GM18868 (cell line): ENCODE measurements around the gene AKAP6.
"Not testable (repeated sequence)": the region's sequence is repeated elsewhere in the genome, so short reads cannot be mapped to it uniquely, and the experiment has no call there.

Source experiments
- ATAC-seq: cut with Tn5 transposase; IDR thresholded peaks from one replicate; pipeline ENCODE4 v1.9.1; 2021; ENCODE audit warnings: mild to moderate bottlenecking, moderate library complexity; ENCODE audit not compliant: unreplicated experiment

AKAP6 gene

DNA sequence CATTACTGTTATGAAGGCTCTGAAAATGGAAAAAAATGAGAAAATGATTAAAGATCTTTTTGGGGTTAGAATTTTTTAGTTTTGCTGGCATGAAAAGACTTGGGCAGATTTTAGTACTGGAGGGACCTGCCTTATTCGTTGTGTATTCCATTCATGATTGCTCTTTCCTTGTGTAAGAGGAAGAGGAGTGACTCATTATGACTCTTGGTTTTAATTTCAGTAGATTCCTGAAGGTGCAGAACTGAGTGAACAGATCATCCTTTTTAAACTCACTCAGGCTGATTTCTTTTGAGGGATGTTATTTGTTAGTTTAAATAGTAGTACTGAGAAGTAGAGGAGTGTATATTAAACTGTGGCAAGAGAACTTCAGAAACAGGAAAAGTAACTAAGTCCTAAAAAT lies 41.6 kb downstream of the AKAP6 start:
- ATAC-seq: no peak

DNA sequence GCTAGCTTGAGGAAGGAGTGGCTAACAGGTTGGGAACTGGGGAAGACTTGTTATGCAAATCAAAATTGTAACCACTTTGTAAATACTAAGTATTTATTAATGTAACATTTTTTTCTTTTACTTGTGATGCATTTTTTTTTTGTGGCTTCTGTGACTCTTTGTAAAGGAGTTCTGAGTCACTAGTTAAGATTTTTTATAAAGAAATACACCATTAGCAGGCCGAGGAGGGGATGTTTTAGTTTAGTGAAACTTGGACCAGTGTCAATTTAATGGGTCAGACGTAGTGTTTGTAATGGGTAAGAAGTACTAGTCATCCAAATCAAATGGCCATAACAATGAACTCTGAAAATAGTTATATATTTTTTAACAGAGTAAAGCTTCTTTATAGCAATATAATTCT lies 43.1 kb downstream of the AKAP6 start:
- ATAC-seq: no peak

DNA sequence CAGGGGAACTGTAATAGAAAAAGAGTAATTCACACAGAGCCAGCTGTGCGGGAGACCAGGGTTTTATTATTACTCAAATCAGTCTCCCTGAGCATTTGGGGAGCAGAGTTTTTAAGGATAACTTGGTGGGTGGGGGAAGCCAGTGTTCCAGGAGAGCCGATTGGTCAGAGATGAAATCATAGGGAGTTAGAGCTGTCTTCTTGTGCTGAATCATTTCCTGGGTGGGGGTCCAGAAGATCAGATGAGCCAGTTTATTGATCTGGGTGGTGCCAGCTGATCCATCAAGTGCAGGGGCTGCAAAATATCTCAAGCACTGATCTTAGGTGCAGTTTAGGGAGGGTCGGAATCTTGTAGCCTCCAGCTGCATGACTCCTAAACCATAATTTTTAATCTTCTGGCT lies 44.1 kb downstream of the AKAP6 start:
- not testable (repeated sequence) for ATAC-seq

DNA sequence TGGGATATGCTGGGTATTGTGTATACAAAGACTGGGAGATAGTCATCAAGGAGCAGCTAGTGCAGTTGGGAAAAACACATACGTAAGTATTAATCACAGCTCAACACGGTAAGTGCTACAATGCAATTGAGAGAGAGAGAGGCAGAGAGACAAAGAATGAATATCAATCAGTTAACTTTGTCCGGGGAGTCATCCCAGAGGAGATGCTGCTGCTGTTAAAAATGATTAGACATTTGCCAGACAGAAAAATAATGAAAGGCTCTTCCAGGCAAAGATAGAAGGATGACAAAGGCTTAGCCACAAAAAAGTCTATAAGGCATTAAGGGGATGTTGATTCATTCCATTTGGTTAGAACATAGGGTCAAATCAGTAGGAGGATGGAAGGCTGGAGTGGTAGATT lies 45.1 kb downstream of the AKAP6 start:
- ATAC-seq: no peak

DNA sequence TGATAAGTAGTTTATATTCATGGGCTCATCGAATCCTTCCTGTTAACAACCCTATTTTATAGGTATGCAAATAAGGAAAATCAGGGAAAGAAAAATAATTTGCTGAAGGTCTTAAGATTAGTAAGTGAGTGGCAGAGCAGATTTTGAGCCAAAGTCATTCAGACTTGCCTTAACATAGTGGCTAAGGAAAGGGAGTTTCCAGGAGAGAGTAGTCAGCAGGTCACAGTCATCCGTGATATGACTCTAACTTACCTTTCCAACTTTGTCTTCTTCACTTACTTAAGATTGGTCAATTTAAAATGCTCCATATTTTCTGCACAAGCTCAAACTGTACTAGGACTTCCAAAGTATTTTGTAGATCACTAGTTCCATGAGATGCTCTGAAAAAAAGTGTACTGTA lies 46.6 kb downstream of the AKAP6 start:
- ATAC-seq: peak; percentile 73

DNA sequence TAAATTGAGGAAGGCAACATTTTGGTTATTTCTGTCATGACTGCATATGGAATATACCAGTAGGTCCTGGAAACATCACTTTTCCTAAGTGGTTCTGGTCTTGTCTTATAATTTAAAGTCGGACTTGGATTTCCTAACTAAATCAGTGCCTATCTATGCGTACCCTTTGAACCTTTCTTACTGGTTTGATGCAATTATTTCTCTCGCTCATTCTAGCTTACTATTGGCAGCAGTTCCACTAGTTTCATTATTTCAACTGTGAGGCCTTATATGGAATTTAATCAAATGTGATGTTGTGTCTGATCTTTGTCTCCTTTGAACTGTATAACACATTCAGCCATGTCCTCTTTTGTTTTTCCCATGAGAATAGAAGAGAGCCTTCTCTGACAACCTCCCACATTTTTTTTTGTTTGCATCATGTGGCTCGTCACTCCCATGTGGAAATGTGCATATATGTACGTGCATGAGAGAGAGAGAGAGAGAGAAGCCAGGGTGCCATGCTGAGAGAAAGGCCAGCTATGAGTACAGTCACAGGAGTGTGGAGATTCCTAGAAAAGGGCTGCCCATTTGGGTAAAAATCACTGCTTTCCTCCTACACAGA lies 48.0 kb downstream of the AKAP6 start:
- no peak for ATAC-seq

DNA sequence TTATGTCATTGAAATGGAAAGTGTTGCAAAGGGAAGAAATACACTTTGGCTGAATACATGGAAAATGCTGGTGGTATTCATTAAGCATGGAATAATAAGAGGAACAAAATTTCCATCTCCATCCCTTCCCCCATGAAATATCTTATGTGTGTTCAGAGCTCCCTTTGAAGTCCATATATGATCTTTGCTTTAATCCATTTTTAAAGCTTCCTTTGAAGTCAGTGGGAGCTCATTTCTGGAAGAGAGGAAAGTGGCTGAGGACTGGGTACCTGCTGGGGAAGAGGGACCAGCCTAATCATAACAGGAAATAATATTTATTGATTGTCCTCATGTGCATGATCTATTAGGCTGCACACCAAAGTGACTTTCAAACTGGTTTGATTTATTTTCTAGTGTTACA lies 49.2 kb downstream of the AKAP6 start:
- ATAC-seq: no peak

DNA sequence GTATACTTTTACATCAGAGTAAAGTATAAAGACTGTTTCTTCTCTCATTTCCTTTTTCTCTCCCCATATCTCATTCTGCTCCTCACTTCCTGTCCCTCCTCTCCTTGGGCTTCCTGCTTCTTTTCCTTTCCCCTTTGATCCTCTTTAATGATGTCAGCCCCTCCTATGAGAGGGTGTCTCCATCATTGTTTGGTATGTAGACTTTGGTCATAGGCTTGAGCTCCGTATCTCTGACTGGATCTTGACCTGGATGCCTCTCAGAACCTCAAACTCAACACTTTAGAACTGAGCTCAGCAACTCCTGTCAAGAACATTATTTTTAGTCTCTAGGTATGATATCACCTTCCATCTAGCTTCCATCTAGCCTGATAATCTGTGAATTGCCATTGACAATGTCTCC lies 50.3 kb downstream of the AKAP6 start:
- no peak for ATAC-seq

DNA sequence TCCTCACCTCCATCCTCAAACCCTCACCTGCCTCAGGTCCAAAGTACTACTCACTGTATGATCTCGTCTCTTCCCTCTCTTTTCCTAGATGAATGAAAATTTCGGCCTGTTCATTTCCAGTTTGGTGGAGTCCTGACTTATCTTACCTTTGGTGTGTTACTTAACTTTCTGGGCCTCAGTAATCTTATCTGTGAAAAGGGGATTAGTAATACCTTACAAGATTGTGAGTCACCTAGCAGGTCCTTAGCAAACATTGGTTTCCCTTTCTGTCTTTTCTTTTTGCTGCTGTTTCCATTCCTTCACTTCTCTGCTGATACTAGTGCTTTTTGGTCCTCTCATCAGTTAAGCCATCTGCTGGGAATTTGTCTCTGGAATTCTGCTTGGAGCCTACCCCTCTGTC lies 52.8 kb downstream of the AKAP6 start:
- no peak for ATAC-seq

DNA sequence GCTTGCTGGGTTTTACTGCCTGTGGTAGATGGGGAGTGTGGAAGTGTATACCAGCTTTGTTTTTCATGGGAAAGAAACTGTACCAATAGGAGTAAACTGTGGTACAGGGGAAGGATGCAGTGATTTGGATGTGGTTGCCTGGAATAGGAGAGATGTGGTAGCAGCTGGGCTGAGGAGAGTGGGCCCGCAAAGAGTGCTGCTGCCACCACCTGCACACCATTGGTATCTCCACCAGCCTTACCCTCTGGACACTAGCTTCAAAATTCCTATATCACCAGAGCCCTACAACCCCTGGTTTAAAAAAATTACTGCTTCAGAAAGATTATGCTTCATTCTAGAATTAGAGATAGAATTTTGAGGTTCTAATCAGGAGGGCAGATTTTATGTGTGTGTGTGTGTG lies 53.6 kb downstream of the AKAP6 start:
- ATAC-seq: no peak

DNA sequence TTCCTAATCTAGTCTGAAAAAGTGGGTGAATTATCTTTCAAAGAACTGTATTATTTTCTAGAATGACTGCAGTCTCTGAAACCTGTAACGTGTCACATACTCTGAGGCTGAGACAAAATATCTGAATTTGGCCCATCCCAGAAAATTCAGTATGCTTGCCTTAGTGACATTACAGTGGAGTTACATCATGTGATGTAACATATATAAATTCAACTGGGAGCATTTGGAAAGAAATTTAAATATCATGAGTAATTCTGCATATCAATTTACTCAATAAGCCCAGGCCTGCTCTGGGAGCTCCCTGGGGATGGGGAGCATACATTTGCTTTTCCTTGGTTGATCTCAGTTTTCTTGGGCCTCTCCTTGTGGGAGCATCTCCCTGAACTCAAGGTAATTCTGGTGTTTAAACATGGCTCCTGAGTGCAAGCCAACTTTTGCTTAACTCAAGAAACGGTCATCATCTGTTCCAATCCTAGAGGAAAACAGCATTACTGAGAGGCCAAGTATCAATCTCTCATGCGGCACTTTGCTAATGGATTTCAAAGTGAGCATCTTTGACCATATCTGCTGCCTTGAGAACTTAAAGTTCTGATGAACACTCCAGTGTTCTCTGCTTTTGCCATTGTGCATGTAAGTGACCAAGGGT lies 54.4 kb downstream of the AKAP6 start:
- ATAC-seq: no peak

DNA sequence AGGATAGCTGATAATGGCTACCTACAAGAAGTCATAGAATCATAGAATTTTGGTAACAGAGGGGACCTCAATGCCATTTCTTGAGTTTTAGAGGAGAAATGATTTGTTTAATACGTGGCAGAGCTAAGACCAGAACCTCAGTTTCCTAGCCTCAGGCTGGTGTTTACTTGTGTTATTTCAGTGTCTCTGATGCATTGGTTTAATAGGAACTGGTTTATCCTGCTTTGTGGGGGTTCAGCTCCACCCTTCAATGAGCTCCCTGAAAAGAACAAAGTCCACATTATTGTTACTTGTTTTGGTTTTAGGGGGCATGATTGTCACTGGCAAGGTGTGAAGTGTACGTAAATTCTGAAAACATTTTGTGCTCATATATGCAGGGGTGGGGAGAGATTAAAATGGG lies 55.4 kb downstream of the AKAP6 start:
- no peak for ATAC-seq

DNA sequence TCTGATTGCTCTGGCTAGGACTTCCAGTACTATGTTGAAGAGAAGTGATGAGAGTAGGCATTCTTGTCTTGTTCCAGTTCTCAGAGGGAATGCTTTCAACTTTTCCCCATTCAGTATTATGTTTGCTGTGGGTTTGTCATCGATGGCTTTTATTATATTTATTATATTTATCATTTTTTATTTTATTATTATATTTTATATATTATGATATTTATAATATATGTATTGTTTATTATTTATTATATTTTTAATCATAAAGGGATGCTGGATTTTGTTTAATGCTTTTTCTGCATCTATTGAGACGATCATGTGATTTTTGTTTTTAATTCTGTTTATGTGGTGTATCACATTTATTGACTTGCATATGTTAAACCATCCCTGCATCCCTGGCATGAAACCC lies 58.2 kb downstream of the AKAP6 start:
- ATAC-seq: not testable (repeated sequence)

DNA sequence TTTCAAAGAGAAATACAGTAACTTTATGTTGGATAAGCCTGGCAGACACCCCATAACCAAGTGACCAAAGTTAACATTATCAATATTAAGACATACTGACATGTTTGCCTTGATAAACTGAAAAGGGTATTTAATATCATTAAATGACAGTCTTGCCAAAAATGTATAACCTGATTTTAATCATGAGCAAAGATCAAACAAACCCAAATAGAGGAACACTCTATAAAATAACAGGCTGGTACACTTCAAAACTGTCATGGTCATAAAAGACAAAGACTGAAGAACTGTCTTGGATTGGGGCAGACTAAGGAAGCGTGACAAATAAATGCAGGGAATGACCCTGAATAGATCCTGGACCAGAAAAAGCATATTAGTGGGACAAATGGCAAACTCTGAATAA lies 64.0 kb downstream of the AKAP6 start:
- ATAC-seq: no peak

DNA sequence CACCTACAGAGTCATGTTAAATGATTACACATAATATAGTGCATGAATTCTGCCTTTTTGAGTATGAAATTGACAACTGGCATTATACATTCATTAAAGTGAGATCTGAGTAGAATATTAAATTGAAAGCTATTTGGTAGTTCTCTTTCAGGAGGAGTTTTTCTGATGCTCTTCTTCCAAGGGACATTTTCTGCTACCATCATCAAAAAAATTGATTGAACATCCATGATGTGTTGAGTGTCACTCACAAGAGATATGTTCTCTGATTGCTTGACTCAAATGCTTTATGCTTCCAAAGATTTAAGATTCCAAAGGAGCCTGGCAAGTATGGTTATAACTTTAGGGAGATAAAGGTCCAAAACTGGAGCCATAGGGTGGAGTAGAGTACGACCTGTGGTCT lies 64.9 kb downstream of the AKAP6 start:
- no peak for ATAC-seq

DNA sequence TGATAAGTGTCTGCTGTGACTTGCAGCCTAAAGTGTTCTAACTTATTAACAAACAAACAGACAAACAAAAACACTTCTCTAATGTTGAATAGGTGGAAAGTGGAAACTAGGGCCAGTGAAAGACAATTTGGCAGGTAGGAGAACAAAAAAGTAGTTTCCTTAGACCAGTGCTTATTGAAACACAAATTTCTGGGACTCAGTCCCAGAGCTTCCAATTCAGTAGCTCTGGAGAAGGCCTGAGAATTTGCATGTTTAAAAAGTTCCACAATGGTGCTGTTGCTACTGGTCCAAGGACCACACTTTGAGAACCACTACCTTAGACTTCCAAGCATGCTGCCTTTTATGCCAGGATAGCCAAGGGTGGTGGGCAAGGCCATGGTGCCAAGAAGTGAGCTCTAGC lies 67.8 kb downstream of the AKAP6 start:
- ATAC-seq: no peak

DNA sequence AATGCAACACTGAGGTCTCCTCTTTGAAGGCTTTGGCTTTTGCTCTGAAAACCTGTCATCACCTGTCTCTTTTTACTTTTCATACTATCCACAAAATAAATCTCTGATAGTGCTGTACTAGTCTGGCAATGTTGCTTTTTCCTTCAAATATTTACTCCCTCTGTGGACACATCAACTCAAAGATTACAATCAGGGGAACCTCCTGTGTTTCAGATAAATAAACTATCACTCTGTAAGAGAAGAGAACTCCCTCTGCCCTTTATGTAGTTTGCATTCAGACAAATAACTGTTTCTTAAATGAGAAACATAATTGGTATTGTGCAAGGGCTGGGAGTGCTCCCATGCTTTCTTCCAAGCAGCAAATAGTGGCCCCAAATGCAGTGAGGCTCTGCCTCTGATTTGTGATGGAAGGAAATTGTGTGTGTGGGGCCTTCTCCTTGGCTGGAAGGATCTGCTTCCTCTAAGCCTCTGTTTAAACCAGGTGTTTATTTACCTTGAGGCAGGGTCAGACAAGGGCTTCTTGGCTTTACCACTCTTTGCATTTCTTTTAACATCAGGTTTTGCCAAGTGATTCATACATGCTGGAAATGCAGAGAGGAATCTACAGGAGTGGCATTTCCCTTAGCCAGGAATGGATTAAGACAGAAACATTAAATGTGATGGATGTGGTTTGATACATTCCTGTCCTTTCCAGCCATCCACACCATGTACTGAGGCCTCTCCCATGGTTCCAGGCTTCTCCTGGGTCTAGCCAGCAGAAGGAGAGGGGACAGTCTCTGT lies 69.0 kb downstream of the AKAP6 start:
- ATAC-seq: no peak

DNA sequence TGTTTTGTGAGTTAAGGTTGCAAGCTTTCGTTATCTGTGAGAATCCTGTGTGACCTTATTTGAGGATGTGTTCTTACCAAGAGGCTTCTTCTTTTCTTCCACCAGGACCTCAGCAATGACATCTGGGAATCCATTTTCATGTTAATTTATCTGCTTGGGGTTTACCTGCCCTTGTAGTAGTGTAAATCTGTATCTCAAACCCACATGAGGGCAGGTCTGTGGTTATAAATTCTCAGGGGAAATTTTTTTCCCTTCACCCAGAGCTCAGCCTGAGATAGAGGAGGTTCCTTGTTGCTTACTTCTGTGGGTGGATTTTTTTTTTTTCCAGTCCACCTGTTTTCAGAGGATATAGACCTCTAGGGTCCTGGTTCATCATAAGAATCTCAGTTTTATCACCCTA lies 70.8 kb downstream of the AKAP6 start:
- peak; percentile 42 for ATAC-seq

DNA sequence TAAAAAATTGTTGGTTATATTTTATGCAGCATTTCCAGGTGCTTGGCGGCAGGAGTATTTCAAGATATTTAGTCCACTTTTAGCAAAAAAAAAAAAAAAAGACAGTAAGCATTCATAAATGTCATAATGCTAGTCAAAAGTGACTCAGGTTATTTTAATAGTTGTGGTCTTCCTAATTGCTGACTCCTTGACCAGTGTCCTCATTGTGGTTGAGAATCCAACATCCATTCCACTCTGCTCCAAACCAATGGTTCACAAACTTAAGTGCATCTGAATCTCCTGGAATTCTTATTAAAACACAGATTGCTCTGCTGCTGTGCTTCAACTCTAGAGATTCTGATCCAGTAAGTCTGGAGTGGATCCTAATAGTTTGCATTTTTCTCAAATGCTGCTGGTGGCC lies 71.4 kb downstream of the AKAP6 start:
- no peak for ATAC-seq

DNA sequence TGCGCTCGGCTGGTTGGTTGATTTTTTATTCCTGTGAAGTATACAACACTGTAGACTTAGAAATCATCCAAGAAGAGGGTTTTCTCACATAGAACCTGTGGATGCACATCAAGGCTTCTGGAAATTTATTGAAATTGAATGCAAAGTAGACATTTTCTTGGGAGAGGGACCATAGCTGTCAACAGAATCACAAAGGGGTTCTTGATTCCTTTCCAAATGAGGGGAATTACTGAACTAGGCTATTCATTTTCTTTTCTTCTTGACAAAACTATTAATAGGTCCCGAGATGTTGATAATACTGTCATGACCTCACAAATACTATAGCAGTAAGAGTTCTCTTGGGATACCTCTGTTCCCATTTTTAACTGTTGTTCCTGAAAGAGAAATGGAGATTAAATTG lies 73.9 kb downstream of the AKAP6 start:
- no peak for ATAC-seq

DNA sequence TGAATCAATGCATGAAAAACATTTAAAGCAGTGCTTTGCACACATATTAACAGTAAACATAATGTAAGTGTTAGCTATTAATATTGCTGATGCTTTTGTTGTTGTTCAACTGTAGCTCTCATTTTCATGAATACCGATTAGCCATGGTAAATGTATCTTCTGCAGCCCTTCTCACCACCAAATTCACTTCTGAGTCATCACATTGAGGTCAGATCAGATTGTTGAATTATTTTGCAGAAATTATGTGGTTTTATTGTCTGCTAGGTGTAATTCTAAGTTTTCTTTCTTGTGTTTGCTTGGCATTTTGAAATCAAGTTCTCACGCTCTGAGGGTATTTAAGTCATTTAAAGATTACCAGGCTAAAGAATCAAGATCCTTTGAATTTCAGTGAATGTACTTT lies 74.6 kb downstream of the AKAP6 start:
- no peak for ATAC-seq

DNA sequence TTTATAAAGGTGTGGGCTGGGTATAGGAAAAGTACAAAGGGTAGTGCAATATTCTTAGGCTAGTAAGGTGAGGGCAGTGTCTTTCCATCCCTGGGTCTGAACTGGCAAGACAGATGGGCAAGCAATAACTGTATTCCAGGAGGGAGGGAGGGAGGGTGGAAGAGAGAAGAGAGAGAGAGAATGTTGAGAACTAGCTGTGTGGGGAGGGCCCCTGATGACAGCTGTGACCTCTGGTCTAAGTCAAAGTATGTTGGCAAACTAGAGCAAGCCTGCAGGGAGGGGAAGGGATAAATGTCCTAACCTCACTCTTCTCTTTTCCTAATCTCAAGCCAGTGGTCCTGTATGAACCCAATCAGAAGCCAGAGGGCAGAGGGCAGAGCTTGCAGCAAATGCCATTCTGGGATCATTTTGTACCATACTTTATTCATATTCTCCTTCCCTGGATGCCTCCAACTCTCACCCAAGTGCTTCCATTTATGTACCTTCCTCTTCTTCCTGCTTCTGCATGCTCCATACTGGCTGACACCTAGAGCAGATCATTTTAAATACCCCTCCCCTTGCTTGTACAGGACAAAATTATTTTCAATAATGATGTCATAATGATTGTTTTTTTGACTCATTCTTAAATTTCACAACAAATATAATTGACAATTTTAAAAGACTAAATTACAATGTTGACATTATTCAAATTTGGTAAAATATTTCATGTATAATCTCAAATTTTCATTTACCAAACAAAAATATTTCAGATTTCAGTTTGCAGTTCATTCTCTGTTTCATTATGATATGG lies 75.9 kb downstream of the AKAP6 start:
- no peak for ATAC-seq
